ENCODE data around the gene FRMD4A. TPM values are rescaled to one million over a fixed set of nuclear protein-coding genes. Genes with fewer than 3 reads are reported as not detected.

The FRMD4A gene
- total RNA-seq, 1 experiment from 2014 or later: 7.1 TPM

DNA sequence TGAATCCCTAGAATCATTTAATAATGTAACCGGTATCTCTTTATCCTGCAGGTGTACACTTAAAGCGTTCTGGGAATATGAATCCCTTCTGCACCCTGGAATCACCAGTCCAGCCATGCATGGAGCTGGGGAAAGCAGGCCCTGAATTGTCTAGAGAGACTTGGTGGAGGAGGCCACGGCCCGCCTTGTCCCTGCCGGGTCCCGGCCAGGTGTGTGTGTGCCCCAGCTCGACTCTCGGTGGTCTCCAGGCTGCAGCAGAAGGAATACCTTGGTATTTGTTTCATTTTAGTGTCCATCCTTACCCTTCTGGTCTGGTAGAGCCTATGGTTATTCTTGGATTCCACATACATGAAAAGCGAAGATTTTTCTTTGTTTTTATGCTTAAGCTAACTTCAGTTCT is 685.9 kb downstream of the FRMD4A start:
- H3K9me3 ChIP-seq (ENCODE audit: low read length): no peaks in the 10 kb centered on the region
- intact Hi-C loops (cut with micrococcal nuclease): no loop called here
- no peak overlapping the region for H3K27ac ChIP-seq (ENCODE audit: low read length)
- TF ChIP-seq CTCF (conservative IDR thresholded peaks at IDR 0.05; ENCODE audit: low read depth, low read length) (no peak), EZH2phosphoT487 (IDR thresholded peaks at IDR 0.05; ENCODE audit: borderline replicate concordance, low read length) (no peak), EZH2 (IDR thresholded peaks at IDR 0.05; ENCODE audit: low read length, unreplicated experiment) (no peak)
- H3K9me2 ChIP-seq (replicated peaks; ENCODE audit: low read length): no peaks in the 10 kb centered on the region
- H3K27me3 ChIP-seq (ENCODE audit: low read length): no peaks in the 10 kb centered on the region
- no peak overlapping the region for H3K4me3 ChIP-seq (ENCODE audit: low read length)
- no TSS peak for BruUV-seq (replicated peaks)
- no peak overlapping the region for H2AFZ ChIP-seq (ENCODE audit: low read length)
- ChIA-PET POLR2A (ENCODE audit: unreplicated experiment) (no interaction called here), CTCF (no interaction called here)
- H3K36me3 ChIP-seq (ENCODE audit: low read depth, low read length): peaks cover 9% of the 10 kb centered on the region
- H3K9ac ChIP-seq (ENCODE audit: low read length): no peak overlapping the region
- H3K4me2 ChIP-seq (ENCODE audit: low read length): no peak overlapping the region
- no peaks in the 10 kb centered on the region for H4K20me1 ChIP-seq (ENCODE audit: low read length)
- H3F3A ChIP-seq (ENCODE audit: low read length, unreplicated experiment): no peaks in the 10 kb centered on the region
- no peaks in the 10 kb centered on the region for H3K4me1 ChIP-seq (ENCODE audit: insufficient read depth, low read length)
- no peak for ATAC-seq
- no peak for DNase-seq
- H3K79me2 ChIP-seq (ENCODE audit: low read length): no peaks in the 10 kb centered on the region

DNA sequence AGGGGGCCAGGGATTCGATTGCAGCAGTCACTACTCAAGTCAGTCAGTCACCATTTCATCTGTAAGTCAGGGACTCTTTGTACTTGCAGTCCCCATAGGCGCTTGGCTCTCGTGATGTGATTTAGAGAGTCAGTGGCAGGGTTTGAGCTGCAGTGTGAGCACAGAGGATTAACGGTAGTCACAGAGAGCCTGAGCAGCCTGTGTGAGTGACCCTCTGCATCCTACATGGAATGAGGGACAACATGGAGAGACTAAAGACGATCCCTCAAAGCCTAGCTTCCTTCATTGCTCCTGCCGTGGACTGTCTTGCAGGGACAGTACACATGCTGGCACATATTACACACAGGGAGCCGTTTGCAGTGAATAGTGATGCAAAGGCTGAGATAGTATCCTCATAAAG is 687.7 kb downstream of the FRMD4A start:
- ChIA-PET CTCF (no interaction called here), POLR2A (ENCODE audit: unreplicated experiment) (no interaction called here)
- no peak overlapping the region for H3K9ac ChIP-seq (ENCODE audit: low read length)
- no peaks in the 10 kb centered on the region for H4K20me1 ChIP-seq (ENCODE audit: low read length)
- H3K4me1 ChIP-seq (ENCODE audit: insufficient read depth, low read length): 0 out of 2 replicates have a peak, but pooled peaks cover 1% of the 10 kb centered on the region
- H3F3A ChIP-seq (ENCODE audit: low read length, unreplicated experiment): no peaks in the 10 kb centered on the region
- H3K79me2 ChIP-seq (ENCODE audit: low read length): no peaks in the 10 kb centered on the region
- no peak overlapping the region for H3K27ac ChIP-seq (ENCODE audit: low read length)
- no peak overlapping the region for H3K4me3 ChIP-seq (ENCODE audit: low read length)
- no peak overlapping the region for H2AFZ ChIP-seq (ENCODE audit: low read length)
- TF ChIP-seq EZH2 (IDR thresholded peaks at IDR 0.05; ENCODE audit: low read length, unreplicated experiment) (no peak), EZH2phosphoT487 (IDR thresholded peaks at IDR 0.05; ENCODE audit: borderline replicate concordance, low read length) (no peak), CTCF (conservative IDR thresholded peaks at IDR 0.05; ENCODE audit: low read depth, low read length) (no peak)
- DNase-seq (no peak), ATAC-seq (no peak)
- BruUV-seq (replicated peaks): no TSS peak
- intact Hi-C loops (cut with micrococcal nuclease): no loop called here
- H3K36me3 ChIP-seq (ENCODE audit: low read depth, low read length): peaks cover 9% of the 10 kb centered on the region
- no peaks in the 10 kb centered on the region for H3K9me2 ChIP-seq (replicated peaks; ENCODE audit: low read length)
- H3K9me3 ChIP-seq (ENCODE audit: low read length): no peaks in the 10 kb centered on the region
- no peak overlapping the region for H3K4me2 ChIP-seq (ENCODE audit: low read length)
- H3K27me3 ChIP-seq (ENCODE audit: low read length): no peaks in the 10 kb centered on the region

GRCh38 chr10:13642293-13642692 is 688.4 kb downstream of the FRMD4A start:
- no peak for DNase-seq
- H3K9me3 ChIP-seq (ENCODE audit: low read length): no peaks in the 10 kb centered on the region

More at GRCh38 chr10:13642293-13642692, 688.4 kb downstream of the FRMD4A start:
- H3K9me2 ChIP-seq (replicated peaks; ENCODE audit: low read length): no peaks in the 10 kb centered on the region
- H3K27me3 ChIP-seq (ENCODE audit: low read length): no peaks in the 10 kb centered on the region
- TF ChIP-seq CTCF (conservative IDR thresholded peaks at IDR 0.05; ENCODE audit: low read depth, low read length): no peak
- TF ChIP-seq EZH2 (IDR thresholded peaks at IDR 0.05; ENCODE audit: low read length, unreplicated experiment): no peak
- no peak for TF ChIP-seq EZH2phosphoT487 (IDR thresholded peaks at IDR 0.05; ENCODE audit: borderline replicate concordance, low read length)
- no peak overlapping the region for H2AFZ ChIP-seq (ENCODE audit: low read length)
- H3K79me2 ChIP-seq (ENCODE audit: low read length): no peaks in the 10 kb centered on the region
- peaks cover 9% of the 10 kb centered on the region for H3K4me1 ChIP-seq (ENCODE audit: insufficient read depth, low read length)
- POLR2A ChIA-PET (ENCODE audit: unreplicated experiment): interaction anchor here (0.7 kb wide), 1 partner anchor 457 kb away, joined by 3 read pairs; no protein-coding TSS in a partner anchor
- intact Hi-C loops (cut with micrococcal nuclease): no loop called here
- H3K4me2 ChIP-seq (ENCODE audit: low read length): no peak overlapping the region
- no TSS peak for BruUV-seq (replicated peaks)
- H3K9ac ChIP-seq (ENCODE audit: low read length): no peak overlapping the region
- H3F3A ChIP-seq (ENCODE audit: low read length, unreplicated experiment): no peaks in the 10 kb centered on the region
- H3K27ac ChIP-seq (ENCODE audit: low read length): no peak overlapping the region
- no peaks in the 10 kb centered on the region for H4K20me1 ChIP-seq (ENCODE audit: low read length)
- ATAC-seq: no peak
- no peak overlapping the region for H3K4me3 ChIP-seq (ENCODE audit: low read length)
- CTCF ChIA-PET: no interaction called here
- H3K36me3 ChIP-seq (ENCODE audit: low read depth, low read length): peaks cover 9% of the 10 kb centered on the region
